PC-3 (cell line): ENCODE results near the gene ATP1A2. TPM values are rescaled to one million over a fixed set of nuclear protein-coding genes. Genes with fewer than 3 reads are reported as not detected.

Source experiments
- ATAC-seq: fragments of 200-7000 bp; cut with Tn5 transposase; 2 replicates; pipeline ENCODE4 v1.9.1; 2020; ENCODE audit warnings: mild to moderate bottlenecking, moderate library complexity
- BruUV-seq: library from RNA; stranded (reverse); fragments of 400-500 nt; replicated peaks from 2 replicates; lab custom pipeline; 2021; lab: Mats Ljungman, UMichigan
- CTCF ChIA-PET: fragments of 300-600 bp; sonication (Branson Sonifier 250); formaldehyde crosslinking; loops from one replicate; lab custom pipeline; 2022; ENCODE audit warnings: antibody characterized with exemption; lab: Charles Lee
- POLR2A ChIA-PET: fragments of 300-600 bp; sonication (Branson Sonifier 250); formaldehyde crosslinking; loops from one replicate; lab custom pipeline; 2022; ENCODE audit warnings: antibody characterized with exemption; ENCODE audit not compliant: unreplicated experiment; lab: Charles Lee
- DNase-seq: peaks from one replicate; pipeline ENCODE4 v3.0.0-alpha.2; 2015
- H2AFZ ChIP-seq: fragments of 300-600 bp; sonication (generic); 2 replicates; pipeline ENCODE4 v1.6.0; 2016; ENCODE audit warnings: antibody characterized with exemption, low read length
- H3F3A ChIP-seq: fragments of 300-600 bp; sonication (generic); one replicate; pipeline ENCODE4 v1.6.0; 2017; ENCODE audit warnings: antibody characterized with exemption, low read length, control low read depth, mild to moderate bottlenecking; ENCODE audit not compliant: unreplicated experiment
- H3K27ac ChIP-seq: fragments of 300-600 bp; sonication (generic); 2 replicates; pipeline ENCODE4 v1.5.1; 2016; ENCODE audit warnings: mild to moderate bottlenecking, low read length
- H3K27me3 ChIP-seq: fragments of 300-600 bp; sonication (generic); 2 replicates; pipeline ENCODE4 v1.6.1; 2016; ENCODE audit warnings: low read length, mixed read lengths
- H3K36me3 ChIP-seq: fragments of 300-600 bp; sonication (generic); 2 replicates; pipeline ENCODE4 v1.6.1; 2016; ENCODE audit warnings: low read depth, mixed run types, low read length, mixed read lengths
- H3K4me1 ChIP-seq: fragments of 300-600 bp; sonication (generic); 2 replicates; pipeline ENCODE4 v1.5.1; 2016; ENCODE audit warnings: low read length; ENCODE audit not compliant: insufficient read depth
- H3K4me2 ChIP-seq: fragments of 300-600 bp; sonication (generic); 2 replicates; pipeline ENCODE4 v1.6.0; 2016; ENCODE audit warnings: low read length
- H3K4me3 ChIP-seq: fragments of 300-600 bp; sonication (generic); 2 replicates; pipeline ENCODE4 v1.5.1; 2016; ENCODE audit warnings: mild to moderate bottlenecking, low read length, mixed read lengths
- H3K79me2 ChIP-seq: fragments of 300-600 bp; sonication (generic); 2 replicates; pipeline ENCODE4 v1.6.1; 2017; ENCODE audit warnings: low read length, mixed read lengths
- H3K9ac ChIP-seq: fragments of 300-600 bp; sonication (generic); 2 replicates; pipeline ENCODE4 v1.6.0; 2016; ENCODE audit warnings: mild to moderate bottlenecking, low read length
- H3K9me2 ChIP-seq: fragments of 300-600 bp; sonication (generic); replicated peaks from 2 replicates; pipeline ENCODE4 v1.6.1; 2016; ENCODE audit warnings: mixed run types, low read length, mixed read lengths
- H3K9me3 ChIP-seq: fragments of 300-600 bp; sonication (generic); 2 replicates; pipeline ENCODE4 v1.6.1; 2016; ENCODE audit warnings: low read length, mixed read lengths
- H4K20me1 ChIP-seq: fragments of 300-600 bp; sonication (generic); 2 replicates; pipeline ENCODE4 v1.6.1; 2016; ENCODE audit warnings: low read length, mixed read lengths
- CTCF ChIP-seq: fragments of 300-600 bp; sonication (generic); conservative IDR thresholded peaks from 2 replicates; pipeline ENCODE4 v1.5.1; 2017; ENCODE audit warnings: antibody characterized with exemption, low read depth, mild to moderate bottlenecking, low read length
- EZH2 ChIP-seq: fragments of 300-600 bp; sonication (generic); IDR thresholded peaks from one replicate; pipeline ENCODE4 v1.6.1; 2017; ENCODE audit warnings: antibody characterized with exemption, mild to moderate bottlenecking, low read length; ENCODE audit not compliant: unreplicated experiment
- EZH2phosphoT487 ChIP-seq: fragments of 300-600 bp; sonication (generic); IDR thresholded peaks from 2 replicates; pipeline ENCODE4 v1.6.1; 2018; ENCODE audit warnings: mild to moderate bottlenecking, antibody characterized with exemption, low read length, borderline replicate concordance
- intact Hi-C: fragments of 100-400 bp; cut with micrococcal nuclease; formaldehyde crosslinking; loops from 2 replicates; pipeline ENCODE4 v1.9.0; 2023
- total RNA-seq: library from RNA; depleted of rRNA; stranded (reverse); fragments of >200 nt; gene quantifications from 2 replicates; pipeline ENCODE4 v1.2.3, GENCODE V29; 2014

The ATP1A2 gene
- total RNA-seq, 1 experiment from 2014 or later: not detected

- Histone ChIP-seq H3K9me3 (no peaks in the 10 kb centered on the region), H4K20me1 (no peaks in the 10 kb centered on the region), H3K27me3 (peaks cover 21% of the 10 kb centered on the region), H2AFZ (no peak overlapping the region), H3K79me2 (no peaks in the 10 kb centered on the region), H3K4me3 (no peak overlapping the region), H3K36me3 (no peaks in the 10 kb centered on the region), H3K9me2 (no peaks in the 10 kb centered on the region), H3K4me2 (no peak overlapping the region), H3F3A (no peaks in the 10 kb centered on the region), H3K27ac (no peak overlapping the region), H3K4me1 (peaks cover 9% of the 10 kb centered on the region), H3K9ac (no peak overlapping the region)
- ATAC-seq: no peak
- no peak for DNase-seq
- ChIA-PET POLR2A (no interaction called here), CTCF (interaction anchor here (0.7 to 1.3 kb wide), 3 partner anchors 38 to 270 kb away, joined by 3 to 7 read pairs (median 5); no protein-coding TSS in a partner anchor)
- intact Hi-C loops: loop anchor here (1.0 to 5.0 kb wide), 3 partner anchors 39 to 953 kb away; no protein-coding TSS in a partner anchor
- no TSS peak for BruUV-seq
- TF ChIP-seq CTCF: no peak
- TF ChIP-seq EZH2phosphoT487: no peak
- TF ChIP-seq EZH2: no peak
Observed at GRCh38 chr1:160084771-160085321, 30.7 kb upstream of the ATP1A2 start.

- H3F3A ChIP-seq: no peaks in the 10 kb centered on the region
- DNase-seq: peak; percentile 81
- CTCF ChIA-PET: interaction anchor here (0.6 to 1.3 kb wide), 7 partner anchors 12 to 209 kb away, joined by 3 to 7 read pairs (median 5); no protein-coding TSS in a partner anchor
- no peaks in the 10 kb centered on the region for H3K36me3 ChIP-seq
- H3K79me2 ChIP-seq: no peaks in the 10 kb centered on the region
- intact Hi-C loops: no loop called here
- no peaks in the 10 kb centered on the region for H3K9me3 ChIP-seq
- no peak overlapping the region for H3K9ac ChIP-seq
- H2AFZ ChIP-seq: no peak overlapping the region
- H3K4me3 ChIP-seq: no peak overlapping the region
- no peak overlapping the region for H3K4me2 ChIP-seq
- H3K27me3 ChIP-seq: peaks cover 12% of the 10 kb centered on the region
- no peaks in the 10 kb centered on the region for H4K20me1 ChIP-seq
- no peaks in the 10 kb centered on the region for H3K9me2 ChIP-seq
- TF ChIP-seq EZH2 (no peak), CTCF (peak; percentile 85)
- ATAC-seq: peak; percentile 66
- no peak overlapping the region for H3K27ac ChIP-seq
- POLR2A ChIA-PET: no interaction called here
- no TSS peak for BruUV-seq
- peaks cover 6% of the 10 kb centered on the region for H3K4me1 ChIP-seq
Observed at GRCh38 chr1:160085686-160086455, 29.7 kb upstream of the ATP1A2 start.
